Measurements from ENCODE around the gene GPR132. TPM values are rescaled to one million over a fixed set of nuclear protein-coding genes. Genes with fewer than 3 reads are reported as not detected.
"Not testable (repeated sequence)": the region's sequence is repeated elsewhere in the genome, so short reads cannot be mapped to it uniquely, and the experiment has no call there.

GPR132 gene
- polyA plus RNA-seq, 3 donors: 0.28 to 0.40 (median 0.32) TPM

DNA sequence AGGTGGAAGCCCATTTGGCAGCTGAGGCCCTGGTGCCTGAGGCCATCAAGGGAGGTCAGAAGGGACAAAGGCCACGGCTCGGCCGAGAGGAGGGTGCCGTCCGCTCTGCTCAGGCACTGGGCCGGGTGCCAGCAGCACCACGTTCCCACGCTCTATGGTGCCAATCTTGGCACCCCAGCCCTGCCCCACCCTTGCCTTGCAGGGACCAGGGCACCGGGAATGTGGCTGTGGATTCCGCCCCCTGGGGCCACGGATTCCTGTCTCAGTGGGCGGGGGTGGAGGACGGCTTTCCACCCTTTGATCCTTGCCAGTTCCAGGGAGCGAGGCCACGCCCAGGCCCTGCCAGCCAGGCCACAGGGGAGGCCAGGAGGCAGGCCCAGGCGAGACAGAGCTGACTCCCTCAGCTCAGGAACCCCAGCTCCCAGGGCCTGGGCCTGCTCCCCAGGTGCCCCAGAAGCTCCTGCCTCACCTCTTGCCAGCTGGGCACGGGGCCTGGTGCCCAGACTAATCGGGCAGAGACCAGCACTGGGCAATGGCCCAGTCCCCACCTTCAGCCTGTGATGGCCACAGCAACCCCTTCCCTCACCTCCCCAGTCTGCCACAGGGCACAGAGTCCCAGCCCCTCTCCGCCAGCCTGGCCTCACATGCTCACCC, 26.4 kb upstream of the GPR132 start:
- no peak for DNase-seq (ENCODE audit: low read depth in 3 of 3, low spot score in 2 of 3)

DNA sequence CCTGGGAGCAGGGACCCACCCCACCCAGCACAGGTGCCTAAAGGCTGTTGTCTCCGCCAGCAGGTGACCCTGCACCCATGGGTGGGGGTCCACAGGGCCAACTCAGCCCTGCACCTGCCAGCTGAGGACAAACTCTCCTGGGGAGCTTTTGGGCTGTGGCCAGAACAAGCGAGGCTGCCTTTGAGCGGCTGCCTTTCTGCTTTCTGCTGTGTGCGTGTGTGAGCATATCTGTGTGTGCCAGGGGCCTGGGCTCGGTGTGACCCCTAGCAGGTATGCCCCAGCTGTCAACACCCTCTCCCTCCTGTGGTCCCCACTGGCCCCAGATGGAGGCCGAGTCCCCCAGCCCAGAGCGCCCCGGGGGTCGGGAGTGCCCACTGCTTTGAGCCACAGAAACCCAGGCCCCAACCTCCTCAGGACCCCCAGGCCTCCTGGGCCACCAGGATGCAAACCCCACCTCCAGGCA, 25.9 kb upstream of the GPR132 start:
- no peak for DNase-seq (ENCODE audit: low read depth in 3 of 3, low spot score in 2 of 3)

DNA sequence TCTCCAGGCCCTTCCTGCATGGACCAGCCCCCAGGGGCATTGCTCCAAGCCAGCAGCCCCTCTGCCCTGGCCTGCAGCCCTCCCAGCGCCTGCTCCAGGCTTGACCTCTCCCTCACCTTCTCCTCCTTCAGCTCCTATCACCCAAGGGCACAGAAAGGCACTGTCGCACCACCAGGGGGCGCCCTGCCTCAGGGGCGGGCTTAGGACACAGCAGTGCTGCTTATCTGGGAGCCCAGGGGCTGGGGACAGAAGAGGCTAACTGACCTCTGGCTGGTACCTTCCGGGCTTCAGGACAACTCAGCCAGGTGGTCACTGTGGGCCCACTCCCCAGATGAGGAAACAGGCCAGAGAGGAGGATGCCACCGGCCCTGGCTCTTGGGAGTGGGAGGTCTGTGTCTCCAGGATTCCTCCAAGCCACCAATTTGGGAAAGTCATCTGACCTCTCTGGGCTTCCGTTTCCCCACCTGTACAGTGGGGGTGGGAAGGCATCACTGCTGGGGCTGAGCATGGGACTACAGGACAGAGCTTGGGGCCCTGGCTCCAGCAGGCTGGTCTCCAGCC, 25.3 kb upstream of the GPR132 start:
- no peak for DNase-seq (ENCODE audit: low read depth in 3 of 3, low spot score in 2 of 3)

DNA sequence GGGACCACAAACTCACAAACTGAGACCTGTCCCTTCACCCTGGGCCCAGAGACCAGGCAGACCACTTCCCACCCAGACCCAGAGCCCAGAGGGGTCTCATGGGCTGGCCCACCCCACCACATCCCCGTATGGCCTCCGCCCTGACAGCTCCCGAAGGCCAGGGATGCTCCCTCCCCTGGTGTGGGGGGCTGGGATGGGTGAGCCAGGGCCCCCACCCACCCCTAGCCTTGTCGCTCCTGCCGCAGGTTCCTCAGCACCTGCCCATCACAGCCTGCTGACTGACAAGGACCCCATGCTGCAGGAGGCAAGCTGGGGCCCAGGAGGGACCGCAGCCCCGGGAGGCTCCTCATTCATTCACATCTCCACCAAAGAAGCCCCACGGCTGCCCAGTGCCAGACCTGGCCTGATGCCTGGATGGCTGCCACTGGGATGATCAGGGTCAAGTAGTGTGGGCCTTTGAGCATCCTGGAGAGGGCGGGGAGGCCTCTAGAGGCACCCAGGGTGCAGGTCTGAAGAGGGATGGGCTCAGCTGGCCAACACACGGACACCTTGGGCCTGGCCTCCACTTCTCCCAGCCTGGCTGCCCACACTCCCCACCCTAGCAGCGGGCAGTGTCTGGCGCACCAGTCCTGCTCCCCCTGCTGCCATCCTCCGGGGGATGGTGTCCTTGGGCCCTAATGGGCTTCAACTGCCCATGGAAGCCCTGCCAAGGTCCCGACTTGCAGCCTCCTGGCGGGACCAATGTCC, 24.7 kb upstream of the GPR132 start:
- DNase-seq (ENCODE audit: low read depth in 3 of 3, low spot score in 2 of 3): no peak

DNA sequence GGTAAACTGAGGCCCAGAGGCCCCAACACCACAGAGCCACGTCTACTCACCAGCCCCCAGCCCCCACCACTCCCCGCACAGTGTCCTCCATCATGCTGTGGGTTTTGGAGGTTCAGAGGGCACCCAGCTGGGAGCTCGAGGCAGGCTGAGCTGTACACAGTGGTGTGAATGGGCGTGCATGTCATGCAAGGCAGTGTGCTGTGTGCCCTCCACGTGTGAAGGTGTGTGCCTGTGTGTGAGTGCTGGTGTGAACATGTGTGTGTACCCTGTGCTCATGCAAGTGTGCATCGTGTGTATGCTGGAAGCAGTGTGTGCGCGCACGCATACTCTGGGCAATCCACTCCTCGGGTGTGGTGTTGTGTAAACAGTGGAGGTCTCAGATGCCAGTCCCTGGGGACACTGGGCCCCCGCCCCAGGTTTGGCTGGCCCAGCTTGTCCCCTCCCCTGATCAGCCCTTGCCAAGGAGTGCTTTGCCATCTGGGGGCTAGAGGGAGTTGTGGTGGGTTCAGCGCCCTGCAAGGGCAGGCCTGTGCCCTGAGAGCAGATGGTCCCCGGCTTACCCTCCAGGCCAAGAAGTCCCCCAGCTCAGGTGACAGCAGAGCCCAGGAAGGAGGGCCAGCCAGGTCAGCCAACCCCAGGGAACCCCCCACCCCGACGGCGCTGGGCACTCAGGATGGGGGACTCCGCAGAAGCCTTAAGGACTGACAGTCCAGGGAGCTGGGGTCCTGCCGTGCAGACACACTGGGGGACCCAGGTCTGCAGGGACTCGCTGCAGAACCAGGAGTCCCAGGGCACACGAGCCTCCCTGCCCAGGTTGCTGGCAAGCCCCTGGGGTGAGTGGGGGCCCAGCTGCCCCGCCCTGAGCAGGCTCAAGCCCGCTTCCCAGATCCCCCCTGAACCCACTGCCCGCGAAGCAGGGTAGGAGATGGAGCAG, 23.8 kb upstream of the GPR132 start:
- DNase-seq (ENCODE audit: low read depth in 3 of 3, low spot score in 2 of 3): no peak

DNA sequence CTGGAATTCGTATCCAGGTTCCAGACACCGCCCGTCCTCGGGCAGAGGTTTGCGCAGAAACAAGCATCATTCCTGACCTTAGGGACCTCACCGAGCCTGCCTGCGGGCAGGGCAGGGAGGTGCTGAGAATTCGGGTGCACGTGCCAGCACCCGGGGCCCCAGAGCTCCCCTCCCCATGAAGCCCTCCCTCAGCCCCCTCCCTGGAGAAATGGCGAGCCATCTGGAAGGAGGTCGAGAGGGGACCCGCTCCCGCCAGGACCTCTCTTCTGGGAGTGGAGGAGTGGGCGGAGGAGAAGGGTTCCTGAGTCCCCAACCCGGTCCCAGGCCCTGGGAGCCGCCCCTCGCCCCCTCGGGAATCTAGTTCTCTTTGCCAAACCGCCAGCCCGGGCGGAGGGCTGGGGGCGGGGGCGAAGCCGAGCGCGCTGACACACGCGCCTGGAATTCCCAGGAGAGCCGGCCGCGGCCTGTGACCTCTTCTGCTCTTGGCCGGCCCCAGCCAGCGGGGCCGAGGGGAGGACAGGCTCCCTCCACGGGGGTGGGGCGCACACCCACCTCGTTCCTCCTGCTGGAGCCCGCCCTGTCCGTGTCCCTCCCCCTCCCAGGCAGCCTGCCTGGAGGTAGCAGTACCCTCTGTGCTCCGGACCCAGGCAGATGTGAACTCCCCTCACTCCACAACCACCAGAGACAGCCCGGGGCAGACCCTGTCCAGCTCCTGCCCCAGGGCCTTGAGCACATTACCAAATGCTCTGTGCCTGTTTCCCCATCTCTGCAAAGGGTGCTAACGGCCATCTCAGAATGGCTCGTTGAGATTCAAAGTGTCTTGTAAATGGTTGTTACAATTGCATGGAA, 23.0 kb upstream of the GPR132 start:
- no peak for DNase-seq (ENCODE audit: low read depth in 3 of 3, low spot score in 2 of 3)

DNA sequence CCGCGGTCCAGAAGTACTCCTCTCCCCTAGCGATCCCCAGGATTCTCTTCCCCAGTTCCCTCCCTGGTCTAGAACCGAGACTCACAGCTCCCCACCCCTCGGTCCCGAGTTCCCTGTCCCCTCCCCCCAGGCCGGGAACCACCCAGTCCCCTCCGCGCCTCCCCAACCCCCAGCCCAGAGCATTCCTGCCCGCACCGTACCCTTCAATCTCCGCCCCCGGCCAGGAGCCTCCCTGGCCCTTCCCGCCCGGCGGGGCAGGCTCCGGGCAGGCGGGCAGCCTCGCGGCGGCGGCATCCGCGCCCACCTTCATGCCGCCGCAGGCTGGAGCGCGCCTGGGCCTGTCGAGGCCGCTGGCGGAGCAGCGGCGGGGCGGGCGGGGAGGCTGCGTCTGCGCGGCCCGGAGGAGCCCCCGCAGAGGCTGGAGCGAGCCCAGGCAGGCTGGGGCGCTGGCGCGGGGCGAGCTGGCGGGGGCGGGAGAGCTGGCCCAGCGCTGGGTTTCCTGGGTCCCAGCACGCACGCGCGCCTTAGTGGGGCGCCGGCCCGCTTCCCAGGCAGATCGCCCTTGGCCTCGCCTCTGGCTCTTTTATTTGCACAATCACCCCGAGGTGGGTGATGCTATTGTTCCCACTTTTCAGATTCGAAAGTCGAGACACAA, 22.2 kb upstream of the GPR132 start:
- DNase-seq (ENCODE audit: low read depth in 3 of 3, low spot score in 2 of 3): no peak

DNA sequence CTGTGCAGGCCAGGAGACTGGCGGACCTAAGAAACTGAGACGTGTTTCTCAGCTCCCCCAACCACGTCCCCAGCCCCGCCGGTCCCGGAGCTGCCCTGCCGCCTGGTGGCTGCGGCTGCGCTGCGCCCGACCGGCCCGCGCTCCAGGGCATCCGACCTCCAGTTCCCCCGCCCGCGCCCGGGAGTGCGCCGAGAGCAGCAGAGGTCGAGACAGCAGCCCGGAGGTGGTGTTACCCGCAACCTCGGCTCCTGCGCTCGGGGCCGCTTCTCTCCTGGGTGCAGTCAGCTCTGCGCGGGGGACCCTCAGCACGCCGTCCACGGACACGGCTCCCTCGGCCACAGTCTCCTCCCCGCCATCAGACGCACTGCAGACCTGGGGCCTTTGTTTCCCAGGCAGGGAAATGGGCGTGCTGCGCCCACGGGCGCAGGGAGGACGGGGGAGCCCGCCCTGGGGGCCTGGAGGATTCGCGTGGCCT, 21.6 kb upstream of the GPR132 start:
- DNase-seq (ENCODE audit: low read depth in 3 of 3, low spot score in 2 of 3): no peak

DNA sequence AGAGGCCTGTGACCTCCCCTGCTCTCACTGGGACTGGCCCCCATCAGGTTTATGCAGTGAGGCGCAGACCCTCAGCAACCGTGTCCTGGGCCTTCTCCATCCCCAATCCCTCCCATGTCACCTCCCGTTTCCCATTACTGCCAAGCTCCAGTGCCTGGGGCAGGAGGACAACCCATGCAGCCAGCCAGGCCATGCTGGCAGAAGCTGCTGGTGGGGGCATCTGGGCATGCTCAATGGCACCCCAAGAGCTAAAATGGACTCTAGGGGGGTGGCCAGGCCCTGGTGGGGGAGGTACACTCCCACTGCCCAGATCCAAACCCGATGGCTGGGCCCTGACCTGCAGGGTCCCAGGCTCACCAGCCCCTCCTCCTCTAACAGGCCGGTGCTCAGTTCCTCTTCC, 20.5 kb upstream of the GPR132 start:
- DNase-seq (ENCODE audit: low read depth in 3 of 3, low spot score in 2 of 3): no peak

DNA sequence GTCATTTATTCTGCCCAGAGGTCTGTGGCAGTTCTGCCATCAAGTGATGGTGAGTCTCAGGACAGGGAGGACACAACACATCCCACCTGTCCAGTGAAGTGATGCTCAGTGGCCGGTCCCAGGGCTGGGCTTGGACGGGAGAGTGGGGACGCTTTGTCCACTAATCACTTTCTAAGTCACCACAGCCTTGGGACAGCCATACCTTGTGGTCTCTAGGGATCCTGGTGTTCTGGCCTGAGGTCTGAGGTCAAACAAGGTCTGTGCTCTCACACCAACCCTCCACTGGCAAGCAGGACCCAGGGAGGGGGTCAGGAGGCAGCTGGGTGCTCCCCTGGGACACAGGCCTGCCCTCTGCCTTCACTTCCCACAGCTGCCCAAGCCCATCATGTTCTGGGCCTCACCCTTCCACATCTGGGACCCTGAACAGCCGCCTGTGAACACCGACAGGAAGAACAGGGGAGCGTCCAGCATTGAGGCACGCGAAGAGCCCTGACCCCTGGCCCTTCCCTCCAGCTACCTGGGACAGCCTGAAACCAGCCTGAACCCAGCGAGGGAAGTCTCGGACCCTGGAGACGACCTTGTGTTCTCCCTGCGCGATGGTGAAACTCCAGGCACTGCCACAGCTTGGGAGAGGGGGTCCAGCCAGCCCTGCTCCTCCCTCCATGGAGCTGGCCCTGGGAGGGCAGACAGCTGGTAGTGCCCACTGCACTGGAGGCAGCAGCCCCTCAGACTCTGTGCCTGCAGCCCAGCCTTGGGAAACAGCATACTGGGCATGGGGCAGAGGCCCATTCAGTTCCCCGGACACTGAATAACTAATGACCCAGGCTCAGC, 19.7 kb upstream of the GPR132 start:
- no peak for DNase-seq (ENCODE audit: low read depth in 3 of 3, low spot score in 2 of 3)

DNA sequence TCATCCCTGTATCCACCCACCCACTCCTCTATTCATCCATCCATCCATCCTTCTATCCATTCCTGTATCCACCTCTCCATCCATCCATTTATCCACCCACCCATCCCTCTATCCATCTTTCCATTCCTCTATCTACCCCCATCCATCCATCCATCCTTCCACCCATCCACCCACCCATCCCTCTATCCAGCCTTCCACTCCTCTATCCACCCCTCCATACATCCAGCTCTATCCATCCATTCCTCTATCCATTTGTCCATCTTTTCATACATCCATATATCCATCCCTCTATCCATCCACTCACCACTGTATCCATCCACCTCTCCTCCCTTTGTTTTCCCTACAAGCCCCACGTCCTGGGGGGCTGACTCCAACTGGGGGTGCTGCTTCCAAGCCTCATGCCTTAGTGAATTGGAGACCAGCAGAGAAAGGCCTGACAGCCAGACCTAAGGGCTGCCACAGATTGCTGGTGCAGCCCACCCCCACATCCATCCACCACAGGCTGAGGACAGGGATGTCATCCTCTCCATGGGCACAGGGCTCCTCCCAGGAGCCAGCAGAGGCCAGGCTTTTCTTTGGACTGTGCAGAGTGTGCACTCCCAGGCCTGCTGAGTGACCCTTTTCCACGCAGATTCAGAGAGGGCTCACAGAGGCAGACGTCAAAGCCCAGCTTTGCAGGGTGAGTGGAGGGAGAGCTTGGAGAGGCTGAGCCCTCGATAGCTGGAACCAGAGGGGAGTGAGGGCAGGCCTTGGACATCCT, 18.9 kb upstream of the GPR132 start:
- no peak for DNase-seq (ENCODE audit: low read depth in 3 of 3, low spot score in 2 of 3)

DNA sequence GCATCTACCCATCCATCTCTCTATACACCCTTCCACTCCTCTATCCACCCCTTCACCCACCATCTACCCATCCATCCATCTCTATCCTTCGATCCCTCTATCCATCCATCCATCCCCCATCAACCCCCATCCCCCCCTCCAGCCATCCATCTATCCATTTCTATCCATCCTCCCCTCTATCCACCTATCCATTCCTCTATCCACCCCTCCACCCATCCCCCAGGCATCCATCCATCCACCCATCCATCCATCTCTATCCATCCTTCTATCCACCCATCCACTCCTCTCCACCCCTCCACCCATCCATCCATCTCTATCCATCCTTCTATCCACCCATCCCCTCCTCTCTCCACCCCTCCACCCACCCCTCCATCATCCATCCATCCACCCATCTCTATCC, 17.5 kb upstream of the GPR132 start:
- DNase-seq (ENCODE audit: low read depth in 3 of 3, low spot score in 2 of 3): no peak

DNA sequence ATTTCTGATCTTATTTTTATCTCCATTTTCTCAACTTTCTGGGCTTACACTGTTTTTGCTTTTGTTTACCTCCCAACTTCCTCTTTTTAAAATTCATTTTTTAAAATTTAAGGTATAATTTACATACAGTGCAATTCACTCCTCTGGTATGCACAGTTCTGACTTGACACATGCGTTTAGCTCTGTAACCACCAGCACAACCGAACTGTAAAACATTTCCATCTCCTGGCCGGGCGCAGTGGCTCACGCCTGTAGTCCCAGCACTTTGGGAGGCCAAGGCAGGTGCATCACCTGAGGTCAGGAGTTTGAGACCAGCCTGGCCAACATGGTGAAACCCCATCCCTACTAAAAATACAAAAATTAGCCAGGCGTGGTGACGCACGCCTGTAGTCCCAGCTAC, 16.2 kb upstream of the GPR132 start:
- DNase-seq (ENCODE audit: low read depth in 3 of 3, low spot score in 2 of 3): not testable (repeated sequence)

DNA sequence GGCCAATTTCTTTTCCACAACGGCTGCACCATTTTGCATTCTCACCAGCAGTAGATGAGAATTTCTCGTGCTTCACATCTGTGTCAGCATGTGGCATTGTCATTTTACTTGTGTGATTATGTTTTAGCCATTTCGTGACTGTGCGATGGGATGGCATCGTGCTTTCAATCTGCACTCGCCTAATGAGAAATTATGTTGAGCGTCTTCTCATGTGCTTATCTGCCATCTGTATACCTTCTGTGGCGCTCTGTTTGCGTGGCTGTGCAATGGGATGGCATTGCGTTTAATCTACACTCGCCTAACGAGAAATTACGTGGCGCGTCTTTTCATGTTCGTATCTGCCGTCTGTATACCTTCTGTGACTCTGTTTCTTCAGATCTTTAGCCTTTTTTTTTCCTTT, 14.9 kb upstream of the GPR132 start:
- DNase-seq (ENCODE audit: low read depth in 3 of 3, low spot score in 2 of 3): no peak

DNA sequence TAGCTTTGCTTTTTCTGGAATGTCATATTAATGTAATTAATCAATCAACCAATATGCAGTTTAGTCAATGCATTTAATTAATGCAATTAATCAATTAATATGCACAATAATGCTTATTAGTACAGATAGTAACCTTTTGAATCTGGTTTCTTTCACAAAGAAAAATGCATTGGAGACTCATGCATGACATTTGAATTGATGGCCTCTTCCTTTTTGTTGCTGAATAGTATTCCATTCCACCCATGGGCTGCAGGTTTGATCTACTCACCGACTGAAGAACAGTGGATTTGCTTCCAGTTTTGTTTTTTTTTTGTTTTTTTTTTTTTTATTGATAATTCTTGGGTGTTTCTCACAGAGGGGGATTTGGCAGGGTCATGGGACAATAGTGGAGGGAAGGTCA, 13.1 kb upstream of the GPR132 start:
- DNase-seq (ENCODE audit: low read depth in 3 of 3, low spot score in 2 of 3): no peak

DNA sequence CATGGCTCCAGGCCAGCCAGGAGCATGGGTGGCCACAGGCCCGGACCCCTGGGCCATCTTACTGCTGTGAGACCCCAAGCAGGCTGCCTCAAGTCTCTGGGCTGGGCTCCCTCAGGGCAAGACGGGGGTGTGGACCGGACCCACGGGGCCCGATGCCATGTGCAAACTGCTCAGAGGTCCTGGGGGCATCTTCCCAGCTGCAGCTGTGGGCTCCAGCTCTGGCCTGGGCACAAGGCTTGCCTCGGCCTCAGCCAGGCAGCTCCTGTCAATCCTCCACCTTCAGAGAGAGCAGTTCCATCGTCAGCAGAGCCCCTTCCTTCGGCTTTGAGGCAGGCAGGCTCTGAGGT, 12.4 kb upstream of the GPR132 start:
- DNase-seq (ENCODE audit: low read depth in 3 of 3, low spot score in 2 of 3): no peak

DNA sequence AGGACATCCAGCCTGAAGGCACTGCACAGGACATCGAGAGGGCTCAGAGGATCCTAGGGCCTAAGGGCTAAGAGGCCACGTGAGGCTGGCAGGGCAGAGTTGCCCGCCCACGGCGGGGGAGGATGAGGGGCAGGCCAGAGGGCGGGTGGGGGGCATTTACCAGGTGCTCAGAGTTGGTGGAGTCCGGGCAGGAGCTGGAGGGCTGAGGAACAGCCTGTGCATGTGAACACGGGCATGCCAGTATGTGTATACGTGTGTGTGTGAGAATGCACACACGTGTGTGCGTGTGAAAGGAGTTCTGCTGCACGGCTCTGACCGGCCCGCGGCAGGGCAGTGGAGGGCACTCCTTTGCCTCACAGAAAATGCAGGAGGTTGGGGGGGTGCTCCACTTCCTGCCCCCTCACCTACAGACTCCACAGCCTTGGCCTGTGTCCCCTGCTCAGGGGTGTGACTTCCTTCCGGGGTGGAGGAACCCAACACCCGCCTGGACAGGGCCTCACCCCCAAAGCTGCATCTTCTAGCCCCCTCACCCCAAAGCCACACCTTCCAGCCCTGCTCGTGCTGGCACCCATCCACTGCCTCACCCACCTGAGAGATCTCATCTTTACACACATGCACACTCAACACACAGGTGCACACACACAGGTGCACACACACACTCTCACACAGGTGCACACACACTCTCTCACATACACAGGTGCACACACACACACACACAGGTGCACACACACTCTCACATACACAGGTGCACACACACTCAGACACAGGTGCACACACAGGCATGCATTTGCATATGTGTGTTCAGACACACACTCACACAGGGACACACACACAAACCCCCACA, 11.8 kb upstream of the GPR132 start:
- DNase-seq (ENCODE audit: low read depth in 3 of 3, low spot score in 2 of 3): no peak
